ENCODE data around the gene PLD6.

- no peak for TF ChIP-seq CTCF (conservative IDR thresholded peaks at IDR 0.05; ENCODE audit: low read length)
- no peak for TF ChIP-seq EZH2phosphoT487 (IDR thresholded peaks at IDR 0.05; ENCODE audit: borderline replicate concordance)
These were observed 46.1 kb upstream of the PLD6 start for GRCh38 chr17:17252149-17252661.

Data from Loucy (cell line).